HG03469 (cell line): ENCODE measurements around the gene ARSB.

Experiments used
- ATAC-seq: cut with Tn5 transposase; IDR thresholded peaks from one replicate; pipeline ENCODE4 v1.9.1; 2021; ENCODE audit warnings: mild to moderate bottlenecking, moderate library complexity, moderate number of reproducible peaks; ENCODE audit not compliant: unreplicated experiment

Gene ARSB

DNA sequence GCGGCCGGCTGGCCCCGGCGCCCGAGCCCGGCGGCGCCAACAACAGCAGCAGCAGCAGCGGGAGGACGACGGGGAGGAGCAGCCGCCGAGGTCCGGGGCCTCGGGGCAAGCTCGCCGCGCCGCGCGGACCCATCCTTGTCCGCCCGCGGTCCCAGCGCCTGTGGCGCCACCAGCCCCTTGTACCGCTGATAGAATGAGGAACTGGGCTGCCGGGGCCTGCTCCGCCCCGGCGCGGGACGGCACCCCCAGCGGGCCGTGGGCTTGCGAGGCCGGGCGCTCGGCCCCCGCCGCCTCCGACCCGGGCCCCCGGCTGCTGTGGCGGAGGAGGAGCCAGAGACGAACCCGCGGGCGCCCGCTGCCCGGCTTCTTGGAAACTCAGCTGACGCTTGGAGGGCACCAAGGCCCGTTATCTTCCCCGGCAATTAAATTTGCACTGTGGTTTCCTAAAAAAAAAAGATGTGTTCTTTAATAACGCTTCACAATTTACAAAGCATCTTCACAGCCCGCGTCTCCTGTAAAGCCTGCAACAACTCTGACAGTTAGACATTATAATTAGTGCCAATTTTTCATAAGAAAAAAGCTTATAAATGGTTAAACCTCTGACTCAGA lies at the start of gene ARSB:
Gene ARSB (minus strand): TSS at position 195 of the 609 bp plus-strand sequence. CDS start 62 bp downstream, at position 133.
- ATAC-seq, result peak; percentile 21

GRCh38 chr5:79032782-79033181 lies 47.7 kb upstream of the ARSB start:
- ATAC-seq, result no peak

DNA sequence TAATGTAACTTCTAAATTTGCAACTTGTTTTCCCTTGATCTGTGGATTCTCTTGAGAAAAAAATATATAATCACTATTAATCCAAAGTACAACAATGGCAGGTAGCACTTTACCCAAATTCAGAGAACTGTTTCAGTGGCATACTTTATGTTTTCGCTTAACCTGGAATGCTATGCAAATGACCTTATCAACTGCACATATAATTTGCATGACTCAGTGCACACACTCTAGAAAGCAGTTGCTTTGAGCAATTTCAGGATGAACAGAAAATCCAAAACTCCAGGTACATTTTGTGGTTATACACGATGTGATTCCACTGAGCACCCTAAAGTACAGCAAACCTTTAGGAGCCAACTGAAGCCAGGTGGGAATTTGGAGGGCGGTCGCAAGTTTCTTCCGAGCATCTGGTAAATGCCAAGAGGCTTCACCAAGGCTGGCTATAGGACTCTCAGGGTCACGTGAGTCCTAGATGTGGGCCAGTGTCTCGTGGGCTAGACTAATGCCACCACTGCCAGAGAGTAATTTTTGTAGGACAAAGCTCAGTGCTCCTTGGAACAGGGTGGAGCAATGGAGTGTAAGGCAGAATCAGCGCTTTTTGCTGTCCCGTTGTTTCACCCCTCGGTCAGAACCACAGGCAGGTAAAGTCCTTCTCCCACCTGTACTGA lies 47.1 kb upstream of the ARSB start:
- no peak for ATAC-seq

GRCh38 chr5:79031485-79031867 lies 46.4 kb upstream of the ARSB start:
- no peak for ATAC-seq

DNA sequence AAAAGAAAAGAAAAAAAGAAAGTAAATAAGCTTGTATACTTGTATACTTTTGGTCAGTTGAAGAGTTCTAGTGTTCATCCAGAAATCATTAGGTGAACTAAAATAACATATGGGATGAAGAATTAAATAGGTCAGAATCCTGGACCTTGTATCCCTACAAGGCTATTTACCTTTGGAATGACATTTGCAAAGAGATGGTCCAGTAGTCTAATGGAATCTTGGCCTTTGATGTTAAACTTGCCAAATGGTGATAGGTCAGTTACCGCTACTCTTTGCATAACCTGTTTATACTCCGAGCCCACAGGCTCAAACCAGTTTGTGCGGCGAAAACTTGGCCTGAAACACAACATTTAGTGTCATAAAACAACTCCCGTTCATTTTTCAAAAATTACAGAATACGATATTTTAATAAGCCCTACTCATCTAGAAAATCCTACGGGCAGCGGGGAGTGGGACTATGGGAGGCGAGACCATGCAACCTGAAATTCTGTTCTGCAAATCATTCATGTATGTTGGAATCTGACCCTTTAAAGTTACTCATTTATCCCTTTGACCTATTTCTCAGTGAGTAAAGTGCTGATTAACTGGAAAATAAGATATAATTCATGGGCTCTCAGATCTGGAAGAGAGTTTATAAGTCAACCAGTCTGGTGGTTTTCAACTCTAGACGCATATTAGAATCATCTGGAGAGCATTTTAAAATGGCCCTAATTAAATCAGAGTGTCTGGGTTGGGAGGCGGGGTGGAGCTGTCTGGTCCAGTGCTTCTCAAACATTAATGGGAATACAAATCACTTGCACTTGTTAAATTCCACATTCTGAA lies 45.8 kb upstream of the ARSB start:
- no peak for ATAC-seq

GRCh38 chr5:79025054-79025472 lies 40.0 kb upstream of the ARSB start:
- no peak for ATAC-seq

DNA sequence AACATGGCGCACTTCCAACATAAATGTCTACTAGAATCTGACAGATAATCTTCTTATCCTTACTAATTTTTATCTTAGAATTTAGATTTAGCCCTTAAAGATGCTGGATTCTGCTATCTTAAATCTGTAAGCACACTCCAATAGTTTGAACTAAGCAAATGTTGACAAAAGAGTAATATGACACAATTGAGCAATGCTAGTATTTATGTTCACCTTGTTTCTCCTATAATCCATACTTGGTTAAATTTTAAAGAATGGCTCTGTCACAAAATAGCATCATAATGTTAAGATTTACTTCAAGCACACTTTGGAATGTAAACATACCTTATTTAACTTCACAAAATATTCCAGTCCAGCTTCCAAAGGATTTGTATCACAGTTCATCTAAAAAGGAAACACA lies 38.8 kb upstream of the ARSB start:
- no peak for ATAC-seq

- ATAC-seq, result no peak
Observed at GRCh38 chr5:79023348-79023747, 38.2 kb upstream of the ARSB start.

GRCh38 chr5:79022771-79023170 lies 37.7 kb upstream of the ARSB start:
- no peak for ATAC-seq

- ATAC-seq, result no peak
Observed at GRCh38 chr5:79021753-79022152, 36.6 kb upstream of the ARSB start.

GRCh38 chr5:79020861-79021561 lies 35.9 kb upstream of the ARSB start:
- no peak for ATAC-seq

- no peak for ATAC-seq
Observed at GRCh38 chr5:79014631-79015030, 29.5 kb upstream of the ARSB start.

DNA sequence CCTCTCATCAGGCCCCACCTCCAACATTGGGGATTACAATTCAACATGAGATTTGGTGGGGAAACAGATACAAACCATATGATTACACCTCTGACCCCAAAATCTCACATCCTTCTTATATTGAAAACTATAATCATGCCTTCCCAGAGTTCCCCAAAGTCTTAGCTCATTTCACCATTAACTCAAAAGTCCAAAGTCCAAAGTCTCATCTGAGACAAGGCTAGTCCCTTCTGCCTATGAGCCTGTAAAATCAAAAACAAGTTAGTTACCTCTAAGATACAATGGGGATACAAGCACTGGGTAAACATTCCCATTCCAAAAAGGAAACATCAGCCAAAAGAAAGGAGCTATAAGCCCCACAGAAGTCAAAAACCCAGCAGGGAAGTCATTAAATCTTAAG lies 26.8 kb upstream of the ARSB start:
- no peak for ATAC-seq

DNA sequence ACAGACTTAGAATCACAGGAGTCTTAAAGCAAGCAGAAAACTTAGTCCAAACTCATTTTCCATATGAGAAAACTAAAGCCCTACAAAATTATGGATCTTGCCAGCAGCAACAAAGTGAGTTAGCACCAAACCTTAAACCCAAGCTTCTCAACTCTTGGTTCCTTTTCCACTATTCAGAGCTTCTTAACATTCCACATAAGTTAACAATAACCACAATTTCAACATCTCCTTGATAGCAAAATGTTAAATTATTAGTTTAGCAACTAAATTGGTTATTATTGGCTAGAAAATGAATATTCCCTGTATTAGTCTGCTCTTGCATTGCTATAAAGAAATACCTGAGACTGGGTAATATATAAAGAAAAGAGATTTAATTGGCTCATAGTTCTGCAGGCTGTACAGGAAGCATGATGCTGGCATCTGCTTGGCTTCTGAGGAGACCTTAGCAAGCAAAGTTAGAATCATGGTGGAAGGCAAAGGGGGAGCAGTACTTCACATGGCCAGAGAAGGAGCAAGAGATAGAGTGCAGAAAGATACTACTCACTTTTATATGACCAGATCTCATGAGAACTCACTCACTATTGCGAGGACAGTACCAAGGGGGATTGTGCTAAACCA lies 26.2 kb upstream of the ARSB start:
- no peak for ATAC-seq

DNA sequence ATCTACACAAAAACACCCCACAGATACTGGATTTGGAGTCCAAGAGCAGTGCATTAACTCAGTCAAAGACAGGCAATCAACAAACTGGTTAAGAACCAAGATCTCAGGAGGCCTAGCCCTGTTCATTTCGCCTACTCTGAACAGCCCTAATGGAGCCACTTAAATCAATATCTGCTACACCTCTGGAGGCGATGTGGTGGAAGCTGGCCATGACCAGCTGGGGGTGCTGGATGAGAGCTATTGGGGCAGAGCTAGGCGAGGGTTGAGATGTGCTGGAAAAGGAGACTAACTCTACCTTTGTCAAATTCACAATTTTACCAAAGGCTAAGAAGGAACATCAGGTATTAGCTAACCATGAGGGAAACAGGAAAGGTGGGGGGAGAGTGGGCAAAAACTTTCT lies 23.3 kb upstream of the ARSB start:
- ATAC-seq, result no peak

DNA sequence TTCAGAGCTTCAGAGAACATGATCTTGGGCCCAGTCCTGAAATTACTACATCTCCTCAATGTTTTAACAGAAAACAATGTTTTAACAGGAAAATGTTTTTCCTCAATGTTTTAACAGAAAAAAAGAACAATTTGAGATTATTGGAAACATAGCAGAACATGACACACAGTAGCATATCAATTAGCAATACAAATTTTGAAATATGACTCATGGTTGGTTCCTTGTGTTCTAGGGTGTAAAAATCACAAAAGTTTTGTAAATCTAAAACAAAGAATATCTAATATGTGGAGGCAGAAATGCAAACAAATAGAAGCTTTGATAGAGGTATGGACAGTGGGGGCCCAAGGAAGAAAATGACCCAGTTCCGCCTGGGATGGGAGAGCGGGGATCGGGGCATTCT lies 22.8 kb upstream of the ARSB start:
- ATAC-seq, result no peak

- no peak for ATAC-seq
Observed at GRCh38 chr5:79005936-79006631, 21.0 kb upstream of the ARSB start.

- ATAC-seq, result no peak
Observed at GRCh38 chr5:79005151-79005550, 20.0 kb upstream of the ARSB start.

GRCh38 chr5:79002374-79002773 lies 17.3 kb upstream of the ARSB start:
- no peak for ATAC-seq

- no peak for ATAC-seq
Observed at GRCh38 chr5:79001471-79001870, 16.4 kb upstream of the ARSB start.
